AG10803 (cell line): ENCODE results near the gene SPANXN1.
"Not testable (repeated sequence)": the region's sequence is repeated elsewhere in the genome, so short reads cannot be mapped to it uniquely, and the experiment has no call there.

Experiments
- DNase-seq: peaks from one replicate; pipeline ENCODE4 v3.0.0; 2010; ENCODE audit warnings: low read depth
- H3K4me3 ChIP-seq: 2 replicates; pipeline ENCODE4 v1.5.1; 2011; ENCODE audit warnings: mild to moderate bottlenecking, low read length, control low read depth
- CTCF ChIP-seq: conservative IDR thresholded peaks from 2 replicates; pipeline ENCODE4 v1.5.1; 2011; ENCODE audit warnings: mild to moderate bottlenecking, low read length, control low read depth, inconsistent platforms

Gene SPANXN1, protein sequence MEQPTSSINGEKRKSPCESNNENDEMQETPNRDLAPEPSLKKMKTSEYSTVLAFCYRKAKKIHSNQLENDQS

GRCh38 chrX:145247203-145247602, at the start of gene SPANXN1:
TSS of gene SPANXN1 (plus strand) at chrX:145247503. CDS start at chrX:145247587, 84 bp downstream.
- DNase-seq, H3K4me3 ChIP-seq: not testable (repeated sequence)

- H3K4me3 ChIP-seq = no peak overlapping the region
- no peak for TF ChIP-seq CTCF
- DNase-seq = no peak
Observed at GRCh38 chrX:145199078-145199477, 48.2 kb upstream of the SPANXN1 start.

DNA sequence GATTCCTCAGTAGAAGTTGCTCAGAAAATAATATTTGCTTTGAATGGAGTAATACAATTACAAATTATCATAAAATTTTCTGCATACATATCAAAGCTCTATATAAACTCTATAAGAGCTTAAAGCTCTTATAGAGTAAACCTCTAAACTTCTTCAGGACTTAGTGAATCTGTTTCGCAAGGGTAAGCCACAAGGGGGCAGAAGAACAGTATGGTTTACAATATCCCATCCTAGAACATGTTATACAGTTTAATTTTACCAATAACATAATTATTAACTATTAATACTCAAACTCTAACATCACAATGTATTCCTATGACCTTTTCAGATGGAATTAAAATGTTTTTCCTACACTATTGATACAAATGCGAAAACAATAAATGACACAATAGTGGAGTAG, 33.8 kb upstream of the SPANXN1 start:
- no peak overlapping the region for H3K4me3 ChIP-seq
- peak; percentile 27 for TF ChIP-seq CTCF
- no peak for DNase-seq

GRCh38 chrX:145292218-145292617, 44.9 kb downstream of the SPANXN1 start:
- no peak for DNase-seq
- H3K4me3 ChIP-seq = no peak overlapping the region

More at GRCh38 chrX:145292218-145292617, 44.9 kb downstream of the SPANXN1 start:
- no peak for TF ChIP-seq CTCF
